ENCODE data around the gene KCNQ5. TPM values are rescaled to one million over a fixed set of nuclear protein-coding genes. Genes with fewer than 3 reads are reported as not detected.

The KCNQ5 gene
- total RNA-seq, 1 experiment from 2014 or later, result 2.0 TPM

- CTCF ChIA-PET, result no interaction called here
- POLR2A ChIA-PET, result no interaction called here
- TF ChIP-seq IRF2 (CRISPR knock-in tag; IDR thresholded peaks at IDR 0.05; ENCODE audit: borderline replicate concordance, low read depth), result no peak
- no peak for TF ChIP-seq ZNF219 (CRISPR knock-in tag; IDR thresholded peaks at IDR 0.05; ENCODE audit: borderline replicate concordance)
- no peak for TF ChIP-seq USF1 (CRISPR knock-in tag; IDR thresholded peaks at IDR 0.05)
- TF ChIP-seq CBFB (CRISPR knock-in tag; IDR thresholded peaks at IDR 0.05; ENCODE audit: low read depth), result no peak
- no peak for TF ChIP-seq ZNF281 (CRISPR knock-in tag; IDR thresholded peaks at IDR 0.05)
- TF ChIP-seq ETV6 (CRISPR knock-in tag; IDR thresholded peaks at IDR 0.05), result no peak
- TF ChIP-seq ZNF423 (CRISPR knock-in tag; IDR thresholded peaks at IDR 0.05), result no peak
- TF ChIP-seq ZNF532 (CRISPR knock-in tag; IDR thresholded peaks at IDR 0.05; ENCODE audit: borderline replicate concordance), result no peak
- no peak for TF ChIP-seq ATF3 (CRISPR knock-in tag; conservative IDR thresholded peaks at IDR 0.05)
- no peak for TF ChIP-seq USF2 (CRISPR knock-in tag; IDR thresholded peaks at IDR 0.05)
- no peak for TF ChIP-seq NFATC4 (CRISPR knock-in tag; IDR thresholded peaks at IDR 0.05)
- Mint-ChIP-seq H3K36me3 (no peaks in the 10 kb centered on the region), H3K27ac (no peak overlapping the region), H3K27me3 (ENCODE audit: low read depth) (no peaks in the 10 kb centered on the region), H3K4me3 (no peak overlapping the region), H3K4me1 (peaks cover 11% of the 10 kb centered on the region), H3K9me3 (no peaks in the 10 kb centered on the region)
- DNase-seq (ENCODE audit: low spot score) (no peak), ATAC-seq (no peak)
These were observed 338.0 kb downstream of the KCNQ5 start for GRCh38 chr6:72959821-72960220.

GRCh38 chr6:72963946-72964345 lies 342.1 kb downstream of the KCNQ5 start:
- Mint-ChIP-seq H3K36me3 (no peaks in the 10 kb centered on the region), H3K27ac (no peak overlapping the region), H3K4me3 (no peak overlapping the region), H3K4me1 (no peaks in the 10 kb centered on the region), H3K9me3 (no peaks in the 10 kb centered on the region), H3K27me3 (ENCODE audit: low read depth) (no peaks in the 10 kb centered on the region)
- ChIA-PET POLR2A (no interaction called here), CTCF (no interaction called here)
- ATAC-seq (no peak), DNase-seq (ENCODE audit: low spot score) (no peak)
- TF ChIP-seq KAT7 (CRISPR knock-in tag; IDR thresholded peaks at IDR 0.05; ENCODE audit: borderline replicate concordance) (no peak), CREB1 (CRISPR knock-in tag; IDR thresholded peaks at IDR 0.05) (no peak), GRHL2 (CRISPR knock-in tag; IDR thresholded peaks at IDR 0.05; ENCODE audit: insufficient replicate concordance, severe bottlenecking) (no peak), IRF1 (CRISPR knock-in tag; IDR thresholded peaks at IDR 0.05) (no peak), TEAD4 (CRISPR knock-in tag; IDR thresholded peaks at IDR 0.05) (no peak), TCF7 (CRISPR knock-in tag; IDR thresholded peaks at IDR 0.05; ENCODE audit: low read depth) (no peak), ZNF532 (CRISPR knock-in tag; IDR thresholded peaks at IDR 0.05; ENCODE audit: borderline replicate concordance) (no peak), SP1 (CRISPR knock-in tag; conservative IDR thresholded peaks at IDR 0.05) (no peak), ZNF121 (CRISPR knock-in tag; IDR thresholded peaks at IDR 0.05) (no peak), NR1H2 (CRISPR knock-in tag; IDR thresholded peaks at IDR 0.05) (no peak), ZBTB21 (CRISPR knock-in tag; IDR thresholded peaks at IDR 0.05; ENCODE audit: borderline replicate concordance) (no peak), ZNF317 (CRISPR knock-in tag; IDR thresholded peaks at IDR 0.05; ENCODE audit: borderline replicate concordance, low read depth) (no peak)

All from WTC11 (cell line).